Loucy (cell line): ENCODE results near the gene RIMBP2.

Experiments
- H2AFZ ChIP-seq: fragments of 200-600 bp; sonication (generic); 2 replicates; pipeline ENCODE4 v1.6.0; 2016; ENCODE audit warnings: antibody characterized with exemption, mild to moderate bottlenecking, low read length, moderate library complexity
- H3F3A ChIP-seq: fragments of 200-600 bp; 2 replicates; pipeline ENCODE4 v1.6.0; 2016; ENCODE audit warnings: antibody characterized with exemption, low read depth, mild to moderate bottlenecking
- H3K27me3 ChIP-seq: fragments of 200-600 bp; sonication (generic); 2 replicates; pipeline ENCODE4 v1.6.1; 2014; ENCODE audit warnings: low read length, mild to moderate bottlenecking; ENCODE audit not compliant: insufficient read depth, poor library complexity, severe bottlenecking
- H3K36me3 ChIP-seq: fragments of 200-600 bp; sonication (generic); 2 replicates; pipeline ENCODE4 v1.6.1; 2016; ENCODE audit warnings: low read length; ENCODE audit not compliant: insufficient read depth
- H3K4me1 ChIP-seq: fragments of 200-600 bp; sonication (generic); 2 replicates; pipeline ENCODE4 v1.5.1; 2014; ENCODE audit warnings: low read length, mild to moderate bottlenecking; ENCODE audit not compliant: insufficient read depth, poor library complexity, severe bottlenecking
- H3K4me2 ChIP-seq: fragments of 200-600 bp; sonication (generic); 2 replicates; pipeline ENCODE4 v1.6.0; 2014; ENCODE audit warnings: antibody characterized with exemption, low read length, low read depth, mild to moderate bottlenecking; ENCODE audit not compliant: poor library complexity, severe bottlenecking
- H3K4me3 ChIP-seq: fragments of 200-600 bp; sonication (generic); 2 replicates; pipeline ENCODE4 v1.5.1; 2014; ENCODE audit warnings: low read length, mild to moderate bottlenecking, mixed read lengths; ENCODE audit not compliant: poor library complexity, severe bottlenecking
- H3K79me2 ChIP-seq: fragments of 200-600 bp; sonication (generic); 2 replicates; pipeline ENCODE4 v1.6.1; 2014; ENCODE audit warnings: low read length; ENCODE audit not compliant: insufficient read depth
- H3K9ac ChIP-seq: fragments of 200-600 bp; sonication (generic); 2 replicates; pipeline ENCODE4 v1.6.0; 2014; ENCODE audit warnings: mild to moderate bottlenecking, low read depth, low read length, moderate library complexity; ENCODE audit not compliant: poor library complexity, severe bottlenecking
- H3K9me2 ChIP-seq: fragments of 200-600 bp; sonication (generic); replicated peaks from 2 replicates; pipeline ENCODE4 v1.6.1; 2016; ENCODE audit warnings: low read depth, low read length, mixed read lengths
- H3K9me3 ChIP-seq: fragments of 200-600 bp; sonication (generic); 2 replicates; pipeline ENCODE4 v1.6.1; 2014; ENCODE audit warnings: mild to moderate bottlenecking, antibody characterized with exemption, low read length, low read depth; ENCODE audit not compliant: insufficient read depth
- H4K20me1 ChIP-seq: fragments of 200-600 bp; sonication (generic); 2 replicates; pipeline ENCODE4 v1.6.0; 2014; ENCODE audit warnings: antibody characterized with exemption, low read length, mild to moderate bottlenecking; ENCODE audit not compliant: insufficient read depth, poor library complexity, severe bottlenecking
- CTCF ChIP-seq: fragments of 200-600 bp; sonication (generic); conservative IDR thresholded peaks from 2 replicates; pipeline ENCODE4 v1.5.1; 2014; ENCODE audit warnings: mild to moderate bottlenecking, antibody characterized with exemption, low read length
- EZH2phosphoT487 ChIP-seq: fragments of 200-600 bp; IDR thresholded peaks from 2 replicates; pipeline ENCODE4 v1.6.1; 2018; ENCODE audit warnings: antibody characterized with exemption, mild to moderate bottlenecking, moderate library complexity, borderline replicate concordance

RIMBP2 gene

GRCh38 chr12:130465626-130466025 lies 250.5 kb downstream of the RIMBP2 start:
- Histone ChIP-seq H3K27me3 (no peaks in the 10 kb centered on the region), H3K36me3 (no peaks in the 10 kb centered on the region), H3K4me2 (no peak overlapping the region), H4K20me1 (no peaks in the 10 kb centered on the region), H3K9ac (no peak overlapping the region), H3K9me3 (peaks cover 13% of the 10 kb centered on the region; the same call in 1 of the 2 replicates), H3F3A (no peaks in the 10 kb centered on the region), H2AFZ (no peak overlapping the region), H3K79me2 (no peaks in the 10 kb centered on the region), H3K4me3 (no peak overlapping the region), H3K9me2 (no peaks in the 10 kb centered on the region), H3K4me1 (no peaks in the 10 kb centered on the region)
- TF ChIP-seq EZH2phosphoT487 (no peak), CTCF (no peak)

- Histone ChIP-seq H3K79me2 (no peaks in the 10 kb centered on the region), H3K9me2 (no peaks in the 10 kb centered on the region), H4K20me1 (no peaks in the 10 kb centered on the region), H3K9ac (no peak overlapping the region), H3K9me3 (peaks cover 16% of the 10 kb centered on the region; the same call in 1 of the 2 replicates), H3K36me3 (no peaks in the 10 kb centered on the region), H3K4me3 (no peak overlapping the region), H3K27me3 (no peaks in the 10 kb centered on the region), H2AFZ (no peak overlapping the region), H3K4me2 (no peak overlapping the region), H3F3A (no peaks in the 10 kb centered on the region), H3K4me1 (no peaks in the 10 kb centered on the region)
- TF ChIP-seq EZH2phosphoT487 = no peak
- TF ChIP-seq CTCF = no peak
These were observed 251.1 kb downstream of the RIMBP2 start for GRCh38 chr12:130465046-130465445.

- Histone ChIP-seq H2AFZ (no peak overlapping the region), H3K79me2 (no peaks in the 10 kb centered on the region), H3K4me2 (no peak overlapping the region), H3K9ac (no peak overlapping the region), H3K4me3 (no peak overlapping the region), H3F3A (no peaks in the 10 kb centered on the region), H3K27me3 (no peaks in the 10 kb centered on the region), H3K36me3 (no peaks in the 10 kb centered on the region), H3K4me1 (no peaks in the 10 kb centered on the region), H3K9me2 (no peaks in the 10 kb centered on the region), H4K20me1 (no peaks in the 10 kb centered on the region), H3K9me3 (peaks cover 14% of the 10 kb centered on the region; the same call in 1 of the 2 replicates)
- TF ChIP-seq EZH2phosphoT487 = no peak
- TF ChIP-seq CTCF = no peak
These were observed 252.1 kb downstream of the RIMBP2 start for GRCh38 chr12:130463818-130464670.
